GM12872 (cell line): ENCODE results near the gene PADI1.

ENCODE experiments used
- TF ChIP-seq, protein P1 (sequence below): IDR thresholded peaks from 3 replicates; pipeline ENCODE4 v1.5.1; 2011; ENCODE audit warnings: low read depth, mild to moderate bottlenecking, low read length, moderate library complexity; ENCODE audit not compliant: insufficient read depth

The PADI1 gene

DNA sequence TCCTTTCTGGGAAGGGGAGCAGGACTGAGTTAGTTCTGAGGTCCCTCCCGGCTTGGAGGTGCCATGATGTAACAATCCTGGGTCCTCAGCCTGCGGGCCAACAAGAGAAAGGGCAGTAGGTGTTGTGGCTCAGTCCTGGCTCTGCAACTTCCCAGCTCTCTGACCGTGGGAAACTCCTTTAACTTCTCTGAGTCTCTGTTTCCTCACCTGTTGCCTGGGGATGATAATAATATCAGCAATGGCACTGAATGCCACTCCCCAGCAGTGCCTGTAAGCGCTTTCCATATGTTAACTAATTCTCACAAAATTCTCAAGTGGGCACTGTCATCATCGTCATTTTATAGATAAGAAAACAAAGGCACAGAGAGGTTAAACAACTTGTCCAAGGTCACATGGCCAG, 46.3 kb downstream of the PADI1 start:
- TF ChIP-seq, protein P1, sequence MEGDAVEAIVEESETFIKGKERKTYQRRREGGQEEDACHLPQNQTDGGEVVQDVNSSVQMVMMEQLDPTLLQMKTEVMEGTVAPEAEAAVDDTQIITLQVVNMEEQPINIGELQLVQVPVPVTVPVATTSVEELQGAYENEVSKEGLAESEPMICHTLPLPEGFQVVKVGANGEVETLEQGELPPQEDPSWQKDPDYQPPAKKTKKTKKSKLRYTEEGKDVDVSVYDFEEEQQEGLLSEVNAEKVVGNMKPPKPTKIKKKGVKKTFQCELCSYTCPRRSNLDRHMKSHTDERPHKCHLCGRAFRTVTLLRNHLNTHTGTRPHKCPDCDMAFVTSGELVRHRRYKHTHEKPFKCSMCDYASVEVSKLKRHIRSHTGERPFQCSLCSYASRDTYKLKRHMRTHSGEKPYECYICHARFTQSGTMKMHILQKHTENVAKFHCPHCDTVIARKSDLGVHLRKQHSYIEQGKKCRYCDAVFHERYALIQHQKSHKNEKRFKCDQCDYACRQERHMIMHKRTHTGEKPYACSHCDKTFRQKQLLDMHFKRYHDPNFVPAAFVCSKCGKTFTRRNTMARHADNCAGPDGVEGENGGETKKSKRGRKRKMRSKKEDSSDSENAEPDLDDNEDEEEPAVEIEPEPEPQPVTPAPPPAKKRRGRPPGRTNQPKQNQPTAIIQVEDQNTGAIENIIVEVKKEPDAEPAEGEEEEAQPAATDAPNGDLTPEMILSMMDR: no peak

DNA sequence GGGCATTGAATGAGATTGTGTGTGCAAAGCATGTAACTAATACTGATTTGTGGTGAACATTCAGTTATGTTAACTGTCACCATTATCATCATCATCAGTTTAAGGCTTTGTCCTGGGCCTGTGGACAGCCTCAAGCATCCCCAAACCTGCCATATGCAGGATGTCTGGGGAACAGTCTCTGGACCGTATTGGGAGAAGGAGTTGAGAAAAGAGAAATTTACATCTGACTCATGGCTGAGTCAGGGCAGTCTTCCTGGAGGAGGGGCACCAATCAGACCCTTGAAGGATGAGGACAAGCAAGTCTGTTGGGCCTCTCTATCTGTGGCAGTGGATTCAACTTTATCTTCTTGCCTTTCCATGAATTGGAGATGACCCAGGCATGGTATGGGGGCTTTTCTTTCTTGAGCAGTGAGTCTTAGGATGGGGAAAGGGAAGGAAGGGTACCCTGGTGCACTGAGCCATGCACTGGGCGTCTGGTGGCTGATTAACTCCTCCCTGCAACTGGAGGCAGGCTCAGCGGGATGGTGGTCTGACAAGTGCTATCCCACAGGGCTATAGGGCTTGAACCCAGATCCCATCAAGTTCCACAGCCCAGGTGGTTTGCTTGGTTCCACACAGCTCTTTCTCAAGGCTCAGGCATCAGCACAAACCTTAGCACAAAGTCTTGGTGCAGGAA, 46.9 kb downstream of the PADI1 start:
- TF ChIP-seq, protein P1: no peak

DNA sequence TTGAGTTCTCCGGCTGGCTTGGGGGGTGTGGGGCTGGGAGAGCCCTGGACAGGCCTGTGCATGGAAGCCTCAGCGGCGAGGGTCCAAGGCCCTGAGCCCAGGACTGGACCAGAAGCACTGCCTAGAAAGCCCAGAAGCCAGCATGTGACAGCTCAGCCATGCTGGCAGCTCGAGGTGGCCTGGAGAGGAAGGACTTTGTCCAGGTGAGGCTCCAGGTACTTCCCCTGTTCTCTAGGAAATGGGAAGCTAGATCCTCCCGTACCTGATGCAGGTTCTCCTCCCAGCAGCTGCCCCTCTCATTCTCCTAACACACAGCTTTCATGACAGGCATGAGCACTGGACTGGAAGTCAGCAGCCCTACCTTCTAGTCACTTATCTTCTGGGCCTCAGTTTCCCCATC, 50.4 kb downstream of the PADI1 start:
- TF ChIP-seq, protein P1: no peak

DNA sequence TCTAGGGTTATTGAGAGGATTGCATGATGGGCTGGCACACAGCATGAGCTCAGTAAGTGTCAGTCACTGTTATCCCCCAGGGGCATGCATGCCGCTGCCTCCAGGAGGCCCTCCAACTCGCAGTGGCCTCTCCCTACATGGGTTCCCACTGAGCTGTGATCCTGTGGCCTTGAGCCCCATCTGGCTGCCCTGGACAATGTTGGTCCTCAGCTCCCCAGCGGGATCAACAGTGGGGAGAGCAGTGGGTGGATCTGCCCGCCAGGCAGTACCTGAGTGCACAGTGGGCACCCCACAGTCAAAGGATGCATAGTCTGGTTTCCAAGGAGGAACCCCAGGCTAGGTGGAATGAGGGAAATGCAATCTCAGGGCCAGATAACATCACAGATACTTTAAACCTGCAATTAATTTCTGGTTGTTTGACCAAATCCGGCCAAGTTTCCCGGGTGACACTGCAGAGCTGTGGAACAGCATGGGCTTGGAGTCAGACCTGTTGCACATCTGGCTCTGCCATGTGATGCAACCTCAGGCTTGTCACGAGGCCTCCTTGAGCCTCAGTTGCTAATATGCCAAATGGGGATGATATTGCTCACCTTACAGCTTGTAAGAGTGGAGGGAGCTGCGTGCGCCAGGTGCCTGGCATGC, 53.3 kb downstream of the PADI1 start:
- TF ChIP-seq, protein P1: no peak

DNA sequence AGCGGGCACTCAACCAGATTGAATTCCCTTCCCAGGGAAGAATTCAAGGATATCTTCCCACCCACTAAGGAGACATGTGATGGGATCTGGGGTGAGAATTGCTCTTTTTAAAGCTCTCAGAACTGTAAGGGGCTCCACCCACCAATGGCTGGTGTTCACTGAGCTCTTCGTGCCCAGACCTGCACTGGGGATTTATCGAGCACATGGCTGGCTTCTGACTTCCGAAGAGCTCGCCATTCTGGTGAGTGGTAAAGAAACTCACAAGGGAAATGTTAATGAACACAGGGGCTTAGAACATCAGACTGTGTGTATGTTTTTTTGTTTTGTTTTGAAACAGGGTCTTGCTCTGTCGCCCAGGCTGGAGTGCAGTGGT, 53.8 kb downstream of the PADI1 start:
- TF ChIP-seq, protein P1: no peak

DNA sequence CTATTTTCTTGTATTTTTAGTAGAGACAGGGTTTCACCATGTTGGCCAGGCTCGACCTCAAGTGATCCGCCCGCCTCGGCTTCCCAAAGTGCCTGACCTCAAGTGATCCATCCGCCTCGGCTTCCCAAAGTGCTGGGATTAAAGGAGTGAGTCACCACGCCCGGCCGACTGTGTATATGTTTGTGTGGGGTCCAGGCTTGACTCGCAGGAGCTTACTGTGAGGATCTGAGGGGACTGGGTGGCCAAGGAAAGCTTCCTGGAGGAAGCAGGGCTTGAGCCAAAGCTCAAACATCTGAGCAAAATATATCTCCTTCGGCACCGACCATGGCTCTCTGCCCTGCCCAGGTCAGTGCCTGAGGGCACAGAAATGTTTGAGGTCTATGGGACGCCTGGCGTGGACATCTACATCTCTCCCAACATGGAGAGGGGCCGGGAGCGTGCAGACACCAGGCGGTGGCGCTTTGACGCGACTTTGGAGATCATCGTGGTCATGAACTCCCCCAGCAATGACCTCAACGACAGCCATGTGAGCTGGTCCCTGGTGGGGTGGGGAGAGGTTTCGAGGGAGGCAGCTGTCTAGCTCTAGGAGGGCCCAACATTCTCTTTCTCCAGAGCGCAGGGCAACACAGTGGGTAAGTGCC, 54.4 kb downstream of the PADI1 start:
- TF ChIP-seq, protein P1: no peak

DNA sequence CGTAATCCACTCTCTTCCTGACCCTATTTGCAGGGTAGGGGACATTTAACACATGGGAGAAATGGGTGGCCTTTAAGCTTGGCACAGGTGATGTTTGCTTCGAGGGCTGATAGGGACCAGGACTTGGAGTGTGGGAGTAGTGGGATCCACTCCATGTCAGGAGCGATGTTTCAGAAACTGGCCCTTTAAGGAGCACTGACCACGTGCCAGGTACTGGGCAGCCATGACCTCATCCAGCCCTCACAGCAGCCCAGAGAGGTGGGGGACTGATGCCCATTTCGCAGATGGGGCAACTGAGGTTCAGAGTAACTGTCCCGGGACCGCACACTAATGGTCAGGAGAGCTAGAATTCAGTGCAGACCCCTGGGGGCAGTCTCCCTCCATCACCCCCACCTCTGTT, 55.3 kb downstream of the PADI1 start:
- TF ChIP-seq, protein P1: no peak
